ENCODE data around the gene PARD3. TPM values are rescaled to one million over a fixed set of nuclear protein-coding genes. Genes with fewer than 3 reads are reported as not detected.

Gene PARD3
- total RNA-seq, 1 donor from 2014 or later, result 88.7 TPM

- H3K27ac ChIP-seq (ENCODE audit: low read depth, low read length), result no peak overlapping the region
- no peaks in the 10 kb centered on the region for H3K9me3 ChIP-seq (ENCODE audit: control insufficient read depth in 3 of 3, low read length in 3 of 3)
- H3K9ac ChIP-seq (ENCODE audit: low read depth in 1 of 3, low read length in 3 of 3), result no peak overlapping the region
- no peaks in the 10 kb centered on the region for H3K36me3 ChIP-seq (ENCODE audit: control insufficient read depth in 3 of 3, insufficient read depth in 3 of 3, low read length in 3 of 3)
- no peak overlapping the region for H3K4me3 ChIP-seq (ENCODE audit: low read length in 3 of 3)
- H3K27me3 ChIP-seq (ENCODE audit: control insufficient read depth in 3 of 3, insufficient read depth in 3 of 3, low read length in 3 of 3), result no peaks in the 10 kb centered on the region
- H3K4me1 ChIP-seq (ENCODE audit: control insufficient read depth in 3 of 3, insufficient read depth in 3 of 3, low read length in 3 of 3), result no peaks in the 10 kb centered on the region
Measured at GRCh38 chr10:34607894-34608293, 207.2 kb downstream of the PARD3 start.

GRCh38 chr10:34606890-34607289 lies 208.2 kb downstream of the PARD3 start:
- Histone ChIP-seq H3K4me1 (ENCODE audit: control insufficient read depth in 3 of 3, insufficient read depth in 3 of 3, low read length in 3 of 3) (no peaks in the 10 kb centered on the region), H3K9ac (ENCODE audit: low read depth in 1 of 3, low read length in 3 of 3) (no peak overlapping the region)

GRCh38 chr10:34602478-34602877 lies 212.6 kb downstream of the PARD3 start:
- Histone ChIP-seq H3K27me3 (ENCODE audit: control insufficient read depth in 3 of 3, insufficient read depth in 3 of 3, low read length in 3 of 3) (no peaks in the 10 kb centered on the region), H3K36me3 (ENCODE audit: control insufficient read depth in 3 of 3, insufficient read depth in 3 of 3, low read length in 3 of 3) (no peaks in the 10 kb centered on the region), H3K27ac (ENCODE audit: low read depth, low read length) (no peak overlapping the region), H3K4me1 (ENCODE audit: control insufficient read depth in 3 of 3, insufficient read depth in 3 of 3, low read length in 3 of 3) (peaks cover 0 to 8% (median 3%) of the 10 kb centered on the region in 3 donors), H3K9me3 (ENCODE audit: control insufficient read depth in 3 of 3, low read length in 3 of 3) (no peaks in the 10 kb centered on the region), H3K4me3 (ENCODE audit: low read length in 3 of 3) (no peak overlapping the region), H3K9ac (ENCODE audit: low read depth in 1 of 3, low read length in 3 of 3) (no peak overlapping the region)

More at GRCh38 chr10:34606890-34607289, 208.2 kb downstream of the PARD3 start:
- Histone ChIP-seq H3K36me3 (ENCODE audit: control insufficient read depth in 3 of 3, insufficient read depth in 3 of 3, low read length in 3 of 3) (no peaks in the 10 kb centered on the region), H3K4me3 (ENCODE audit: low read length in 3 of 3) (no peak overlapping the region), H3K27ac (ENCODE audit: low read depth, low read length) (no peak overlapping the region), H3K9me3 (ENCODE audit: control insufficient read depth in 3 of 3, low read length in 3 of 3) (no peaks in the 10 kb centered on the region), H3K27me3 (ENCODE audit: control insufficient read depth in 3 of 3, insufficient read depth in 3 of 3, low read length in 3 of 3) (no peaks in the 10 kb centered on the region)

- H3K27ac ChIP-seq (ENCODE audit: low read depth, low read length), result no peak overlapping the region
- no peaks in the 10 kb centered on the region for H3K36me3 ChIP-seq (ENCODE audit: control insufficient read depth in 3 of 3, insufficient read depth in 3 of 3, low read length in 3 of 3)
- no peaks in the 10 kb centered on the region for H3K27me3 ChIP-seq (ENCODE audit: control insufficient read depth in 3 of 3, insufficient read depth in 3 of 3, low read length in 3 of 3)
- no peaks in the 10 kb centered on the region for H3K9me3 ChIP-seq (ENCODE audit: control insufficient read depth in 3 of 3, low read length in 3 of 3)
- no peak overlapping the region for H3K9ac ChIP-seq (ENCODE audit: low read depth in 1 of 3, low read length in 3 of 3)
- H3K4me1 ChIP-seq (ENCODE audit: control insufficient read depth in 3 of 3, insufficient read depth in 3 of 3, low read length in 3 of 3), result peaks cover 0 to 11% (median 3%) of the 10 kb centered on the region in 3 donors
- H3K4me3 ChIP-seq (ENCODE audit: low read length in 3 of 3), result no peak overlapping the region
Measured at GRCh38 chr10:34601691-34602090, 213.4 kb downstream of the PARD3 start.

GRCh38 chr10:34599026-34599795 lies 215.9 kb downstream of the PARD3 start:
- Histone ChIP-seq H3K9ac (ENCODE audit: low read depth in 1 of 3, low read length in 3 of 3) (no peak overlapping the region), H3K36me3 (ENCODE audit: control insufficient read depth in 3 of 3, insufficient read depth in 3 of 3, low read length in 3 of 3) (no peaks in the 10 kb centered on the region), H3K4me3 (ENCODE audit: low read length in 3 of 3) (no peak overlapping the region), H3K9me3 (ENCODE audit: control insufficient read depth in 3 of 3, low read length in 3 of 3) (no peaks in the 10 kb centered on the region), H3K27ac (ENCODE audit: low read depth, low read length) (no peak overlapping the region), H3K4me1 (ENCODE audit: control insufficient read depth in 3 of 3, insufficient read depth in 3 of 3, low read length in 3 of 3) (peaks cover 0 to 15% (median 3%) of the 10 kb centered on the region in 3 donors), H3K27me3 (ENCODE audit: control insufficient read depth in 3 of 3, insufficient read depth in 3 of 3, low read length in 3 of 3) (no peaks in the 10 kb centered on the region)

GRCh38 chr10:34596351-34596750 lies 218.7 kb downstream of the PARD3 start:
- Histone ChIP-seq H3K27ac (ENCODE audit: low read depth, low read length) (no peak overlapping the region), H3K4me1 (ENCODE audit: control insufficient read depth in 3 of 3, insufficient read depth in 3 of 3, low read length in 3 of 3) (peaks cover 0 to 15% (median 3%) of the 10 kb centered on the region in 3 donors), H3K9me3 (ENCODE audit: control insufficient read depth in 3 of 3, low read length in 3 of 3) (no peaks in the 10 kb centered on the region), H3K9ac (ENCODE audit: low read depth in 1 of 3, low read length in 3 of 3) (no peak overlapping the region), H3K4me3 (ENCODE audit: low read length in 3 of 3) (no peak overlapping the region), H3K27me3 (ENCODE audit: control insufficient read depth in 3 of 3, insufficient read depth in 3 of 3, low read length in 3 of 3) (no peaks in the 10 kb centered on the region), H3K36me3 (ENCODE audit: control insufficient read depth in 3 of 3, insufficient read depth in 3 of 3, low read length in 3 of 3) (no peaks in the 10 kb centered on the region)

- Histone ChIP-seq H3K36me3 (ENCODE audit: control insufficient read depth in 3 of 3, insufficient read depth in 3 of 3, low read length in 3 of 3) (no peaks in the 10 kb centered on the region), H3K4me3 (ENCODE audit: low read length in 3 of 3) (no peak overlapping the region), H3K27me3 (ENCODE audit: control insufficient read depth in 3 of 3, insufficient read depth in 3 of 3, low read length in 3 of 3) (no peaks in the 10 kb centered on the region), H3K9ac (ENCODE audit: low read depth in 1 of 3, low read length in 3 of 3) (no peak overlapping the region), H3K27ac (ENCODE audit: low read depth, low read length) (no peak overlapping the region), H3K9me3 (ENCODE audit: control insufficient read depth in 3 of 3, low read length in 3 of 3) (no peaks in the 10 kb centered on the region), H3K4me1 (ENCODE audit: control insufficient read depth in 3 of 3, insufficient read depth in 3 of 3, low read length in 3 of 3) (peaks cover 0 to 12% (median 3%) of the 10 kb centered on the region in 3 donors)
Measured at GRCh38 chr10:34593930-34594329, 221.2 kb downstream of the PARD3 start.

- Histone ChIP-seq H3K9me3 (ENCODE audit: control insufficient read depth in 3 of 3, low read length in 3 of 3) (no peaks in the 10 kb centered on the region), H3K27me3 (ENCODE audit: control insufficient read depth in 3 of 3, insufficient read depth in 3 of 3, low read length in 3 of 3) (no peaks in the 10 kb centered on the region), H3K4me3 (ENCODE audit: low read length in 3 of 3) (no peak overlapping the region), H3K9ac (ENCODE audit: low read depth in 1 of 3, low read length in 3 of 3) (no peak overlapping the region), H3K4me1 (ENCODE audit: control insufficient read depth in 3 of 3, insufficient read depth in 3 of 3, low read length in 3 of 3) (peaks cover 0 to 8% (median 0%) of the 10 kb centered on the region in 3 donors), H3K36me3 (ENCODE audit: control insufficient read depth in 3 of 3, insufficient read depth in 3 of 3, low read length in 3 of 3) (no peaks in the 10 kb centered on the region), H3K27ac (ENCODE audit: low read depth, low read length) (no peak overlapping the region)
Measured at GRCh38 chr10:34593374-34593890, 221.7 kb downstream of the PARD3 start.

- no peak overlapping the region for H3K4me3 ChIP-seq (ENCODE audit: low read length in 3 of 3)
- no peaks in the 10 kb centered on the region for H3K36me3 ChIP-seq (ENCODE audit: control insufficient read depth in 3 of 3, insufficient read depth in 3 of 3, low read length in 3 of 3)
- no peak overlapping the region for H3K27ac ChIP-seq (ENCODE audit: low read depth, low read length)
- H3K27me3 ChIP-seq (ENCODE audit: control insufficient read depth in 3 of 3, insufficient read depth in 3 of 3, low read length in 3 of 3), result no peaks in the 10 kb centered on the region
- no peaks in the 10 kb centered on the region for H3K4me1 ChIP-seq (ENCODE audit: control insufficient read depth in 3 of 3, insufficient read depth in 3 of 3, low read length in 3 of 3)
- H3K9me3 ChIP-seq (ENCODE audit: control insufficient read depth in 3 of 3, low read length in 3 of 3), result no peaks in the 10 kb centered on the region
- no peak overlapping the region for H3K9ac ChIP-seq (ENCODE audit: low read depth in 1 of 3, low read length in 3 of 3)
Measured at GRCh38 chr10:34590793-34591192, 224.3 kb downstream of the PARD3 start.

- H3K4me1 ChIP-seq (ENCODE audit: control insufficient read depth in 3 of 3, insufficient read depth in 3 of 3, low read length in 3 of 3), result peaks cover 0 to 2% (median 0%) of the 10 kb centered on the region in 3 donors
- no peaks in the 10 kb centered on the region for H3K36me3 ChIP-seq (ENCODE audit: control insufficient read depth in 3 of 3, insufficient read depth in 3 of 3, low read length in 3 of 3)
- H3K9me3 ChIP-seq (ENCODE audit: control insufficient read depth in 3 of 3, low read length in 3 of 3), result no peaks in the 10 kb centered on the region
- H3K27me3 ChIP-seq (ENCODE audit: control insufficient read depth in 3 of 3, insufficient read depth in 3 of 3, low read length in 3 of 3), result no peaks in the 10 kb centered on the region
- no peak overlapping the region for H3K9ac ChIP-seq (ENCODE audit: low read depth in 1 of 3, low read length in 3 of 3)
- no peak overlapping the region for H3K27ac ChIP-seq (ENCODE audit: low read depth, low read length)
- H3K4me3 ChIP-seq (ENCODE audit: low read length in 3 of 3), result no peak overlapping the region
Measured at GRCh38 chr10:34589275-34589674, 225.8 kb downstream of the PARD3 start.

All from skeletal muscle tissue (tissue), 4 donors.